NT2/D1 (cell line): ENCODE results near the gene SRPK2.

Experiments used
- YY1 ChIP-seq: IDR thresholded peaks from 2 replicates; pipeline ENCODE4 v1.6.1; 2011; ENCODE audit not compliant: insufficient read length, insufficient read depth
- ZNF274 ChIP-seq: IDR thresholded peaks from 2 replicates; pipeline ENCODE4 v1.6.1; 2011; ENCODE audit warnings: mild to moderate bottlenecking, low read depth, low read length

DNA sequence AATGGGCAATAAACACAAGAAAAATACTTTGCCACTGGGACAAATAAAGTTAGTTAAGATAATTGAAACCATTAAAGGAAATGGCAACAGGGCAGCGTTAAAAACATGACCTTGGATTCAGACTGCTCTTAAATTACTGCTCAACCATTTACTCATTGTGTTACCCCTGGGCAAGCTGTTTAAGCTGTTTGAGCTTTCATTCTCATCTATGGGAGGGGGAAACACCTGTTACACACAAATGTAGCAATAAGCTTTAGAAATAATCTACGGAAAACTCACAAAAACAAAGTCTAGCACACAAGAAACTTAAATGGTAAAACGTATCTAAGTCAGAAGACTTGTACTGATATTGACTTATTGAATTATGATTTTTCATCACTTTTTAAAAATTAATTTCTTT is 237.6 kb downstream of the SRPK2 start:
- TF ChIP-seq YY1, result no peak
- TF ChIP-seq ZNF274, result no peak
